ENCODE results near the gene RNF123.

- TF ChIP-seq CTCF (IDR thresholded peaks at IDR 0.05), result no peak
- no peak for TF ChIP-seq POLR2A (IDR thresholded peaks at IDR 0.05)
Observed at GRCh38 chr3:49757197-49757596, 67.8 kb downstream of the RNF123 start.
